GM12891 (cell line): ENCODE data around the gene ERCC3.
"Not testable (repeated sequence)": the region's sequence is repeated elsewhere in the genome, so short reads cannot be mapped to it uniquely, and the experiment has no call there.

Source experiments
- DNase-seq: peaks from one replicate; pipeline ENCODE4 v3.0.0; 2011; ENCODE audit warnings: low spot score; ENCODE audit not compliant: insufficient read length
- FAIRE-seq: peaks from 2 replicates; lab custom pipeline; 2011; peaks lifted over from hg19 to GRCh38; lab: Jason Lieb, UNC
- PAX5 ChIP-seq: IDR thresholded peaks from 2 replicates; pipeline ENCODE4 v1.6.1; 2011; ENCODE audit warnings: low read length, moderate library complexity, mild to moderate bottlenecking; ENCODE audit not compliant: insufficient read depth, severe bottlenecking
- POLR2A ChIP-seq: IDR thresholded peaks from 2 replicates; pipeline ENCODE4 v1.6.1; 2011; ENCODE audit warnings: low read depth, low read length, control low read depth
- POLR2AphosphoS5 ChIP-seq: IDR thresholded peaks from 2 replicates; pipeline ENCODE4 v1.6.1; 2011; ENCODE audit warnings: low read depth, low read length, control low read depth
- POU2F2 ChIP-seq: IDR thresholded peaks from 2 replicates; pipeline ENCODE4 v1.6.1; 2011; ENCODE audit warnings: low read depth, mild to moderate bottlenecking, control low read depth, low read length, moderate library complexity
- SPI1 ChIP-seq: IDR thresholded peaks from 2 replicates; pipeline ENCODE4 v1.6.1; 2011; ENCODE audit warnings: low read depth, low read length, control low read depth
- TAF1 ChIP-seq: IDR thresholded peaks from 2 replicates; pipeline ENCODE4 v1.6.1; 2011; ENCODE audit warnings: low read depth, low read length, control low read depth

The ERCC3 gene

GRCh38 chr2:127220102-127220767, 73.7 kb downstream of the ERCC3 start, which contains the start of gene CYP27C1:
CYP27C1 (minus strand) TSS chr2:127220299; CDS start chr2:127220270, 29 bp downstream.
- no peak for DNase-seq
- no peak for FAIRE-seq
- TF ChIP-seq POLR2A: no peak
- TF ChIP-seq SPI1: no peak

GRCh38 chr2:127219171-127220070, 74.5 kb downstream of the ERCC3 start:
- no peak for DNase-seq
- TF ChIP-seq PAX5: no peak
- TF ChIP-seq TAF1: no peak
- no peak for FAIRE-seq

GRCh38 chr2:127218812-127219170, 75.2 kb downstream of the ERCC3 start:
- TF ChIP-seq POU2F2 (no peak), TAF1 (no peak), POLR2A (no peak), SPI1 (no peak), POLR2AphosphoS5 (no peak), PAX5 (no peak)
- FAIRE-seq (no peak), DNase-seq (no peak)

- FAIRE-seq (no peak), DNase-seq (no peak)
- TF ChIP-seq POU2F2 (no peak), TAF1 (no peak), POLR2A (no peak), POLR2AphosphoS5 (no peak), PAX5 (no peak), SPI1 (no peak)
Observed at GRCh38 chr2:127217470-127218325, 76.2 kb downstream of the ERCC3 start.

GRCh38 chr2:127216593-127216992, 77.4 kb downstream of the ERCC3 start:
- TF ChIP-seq POLR2A: no peak
- no peak for TF ChIP-seq PAX5
- TF ChIP-seq TAF1: no peak
- TF ChIP-seq POLR2AphosphoS5: no peak
- no peak for TF ChIP-seq POU2F2
- TF ChIP-seq SPI1: no peak

GRCh38 chr2:127216095-127216494, 77.8 kb downstream of the ERCC3 start:
- DNase-seq (no peak), FAIRE-seq (no peak)
- TF ChIP-seq POU2F2: no peak

More at GRCh38 chr2:127216593-127216992, 77.4 kb downstream of the ERCC3 start:
- DNase-seq (no peak), FAIRE-seq (no peak)

- FAIRE-seq, DNase-seq: not testable (repeated sequence)
Observed at GRCh38 chr2:127214201-127214600, 79.7 kb downstream of the ERCC3 start.

- TF ChIP-seq TAF1 (no peak), POLR2AphosphoS5 (no peak), PAX5 (no peak), POU2F2 (no peak), SPI1 (no peak), POLR2A (no peak)
- DNase-seq (no peak), FAIRE-seq (no peak)
Observed at GRCh38 chr2:127208313-127208712, 85.6 kb downstream of the ERCC3 start.
